GM10266 (cell line): ENCODE data around the gene KBTBD2.
"Not testable (repeated sequence)": the region's sequence is repeated elsewhere in the genome, so short reads cannot be mapped to it uniquely, and the experiment has no call there.

Experiments
- DNase-seq: peaks from one replicate; pipeline ENCODE4 v3.0.0; 2012; ENCODE audit errors: extremely low spot score
- TF ChIP-seq, protein P1 (sequence below): IDR thresholded peaks from 2 replicates; pipeline ENCODE4 v1.5.1; 2012; ENCODE audit warnings: mild to moderate bottlenecking, low read depth; ENCODE audit not compliant: control insufficient read depth, insufficient read depth; ENCODE audit errors: missing control alignments

KBTBD2 gene

DNA sequence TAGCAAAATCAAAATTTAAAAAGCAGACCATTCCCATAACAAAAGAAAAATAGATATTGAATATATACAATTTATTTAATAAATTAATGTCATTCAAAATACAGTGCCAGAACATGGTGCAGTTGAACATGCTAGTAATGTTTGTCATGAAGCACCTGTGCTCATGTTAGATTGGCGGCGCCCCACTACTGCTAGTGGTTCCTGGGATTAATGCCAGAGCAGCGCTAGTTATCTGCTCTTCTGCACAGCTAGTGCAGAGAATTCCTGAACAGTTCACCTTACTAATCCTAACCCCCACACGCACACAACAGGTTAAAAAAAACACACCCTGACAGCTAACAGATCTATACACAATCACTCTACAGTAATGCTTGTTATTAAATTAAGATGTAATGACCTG lies 23.4 kb downstream of the KBTBD2 start:
- DNase-seq: no peak
- TF ChIP-seq, protein P1, sequence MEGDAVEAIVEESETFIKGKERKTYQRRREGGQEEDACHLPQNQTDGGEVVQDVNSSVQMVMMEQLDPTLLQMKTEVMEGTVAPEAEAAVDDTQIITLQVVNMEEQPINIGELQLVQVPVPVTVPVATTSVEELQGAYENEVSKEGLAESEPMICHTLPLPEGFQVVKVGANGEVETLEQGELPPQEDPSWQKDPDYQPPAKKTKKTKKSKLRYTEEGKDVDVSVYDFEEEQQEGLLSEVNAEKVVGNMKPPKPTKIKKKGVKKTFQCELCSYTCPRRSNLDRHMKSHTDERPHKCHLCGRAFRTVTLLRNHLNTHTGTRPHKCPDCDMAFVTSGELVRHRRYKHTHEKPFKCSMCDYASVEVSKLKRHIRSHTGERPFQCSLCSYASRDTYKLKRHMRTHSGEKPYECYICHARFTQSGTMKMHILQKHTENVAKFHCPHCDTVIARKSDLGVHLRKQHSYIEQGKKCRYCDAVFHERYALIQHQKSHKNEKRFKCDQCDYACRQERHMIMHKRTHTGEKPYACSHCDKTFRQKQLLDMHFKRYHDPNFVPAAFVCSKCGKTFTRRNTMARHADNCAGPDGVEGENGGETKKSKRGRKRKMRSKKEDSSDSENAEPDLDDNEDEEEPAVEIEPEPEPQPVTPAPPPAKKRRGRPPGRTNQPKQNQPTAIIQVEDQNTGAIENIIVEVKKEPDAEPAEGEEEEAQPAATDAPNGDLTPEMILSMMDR: no peak

DNA sequence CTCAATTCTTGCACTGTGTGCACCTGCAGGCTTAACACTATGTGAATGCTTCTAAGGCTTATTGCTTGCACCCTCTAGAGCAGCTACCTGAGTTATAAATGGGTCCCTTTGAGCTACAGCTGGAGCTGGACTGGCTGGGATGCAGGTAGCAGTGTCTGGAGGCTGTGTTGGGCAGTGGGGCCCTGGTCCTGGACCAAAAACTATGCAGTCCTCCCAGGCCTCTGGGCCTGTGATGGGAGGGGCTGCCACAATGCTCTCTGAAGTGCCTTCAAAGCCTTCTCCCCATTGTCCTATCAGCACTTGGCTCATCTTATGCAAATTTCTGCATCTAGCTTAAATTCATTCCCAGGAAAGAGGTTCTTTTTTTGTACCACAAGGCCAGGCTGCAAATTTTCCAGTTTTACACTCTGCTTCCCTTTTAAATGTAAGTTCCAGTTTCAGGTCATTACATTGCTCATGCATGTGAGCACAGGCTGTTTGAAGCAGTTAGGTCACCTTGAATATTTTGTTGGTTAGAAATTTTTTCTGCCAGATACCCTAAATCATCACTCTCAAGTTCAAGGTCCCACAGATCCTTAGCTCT lies 26.0 kb downstream of the KBTBD2 start:
- DNase-seq: no peak
- TF ChIP-seq, protein P1: no peak

DNA sequence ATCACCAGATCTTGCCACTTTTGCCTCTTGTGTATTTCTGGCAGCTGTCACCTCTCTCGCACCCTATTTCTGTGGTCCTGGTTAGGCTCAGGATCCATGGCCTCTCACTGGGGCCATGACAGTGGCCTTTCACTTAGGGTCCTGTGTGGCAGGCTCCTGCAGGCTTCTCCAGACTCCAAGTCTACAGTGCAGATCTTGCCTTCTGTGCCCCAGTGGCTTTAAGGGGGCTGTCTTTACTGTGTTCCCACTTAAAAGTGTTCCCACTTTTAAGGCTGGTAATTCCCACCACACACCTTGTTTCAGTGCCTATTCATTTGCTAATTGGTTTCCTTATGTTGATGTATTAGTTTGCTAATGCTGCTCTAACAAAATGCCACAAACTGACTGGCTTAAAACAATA lies 27.7 kb downstream of the KBTBD2 start:
- DNase-seq: not testable (repeated sequence)

DNA sequence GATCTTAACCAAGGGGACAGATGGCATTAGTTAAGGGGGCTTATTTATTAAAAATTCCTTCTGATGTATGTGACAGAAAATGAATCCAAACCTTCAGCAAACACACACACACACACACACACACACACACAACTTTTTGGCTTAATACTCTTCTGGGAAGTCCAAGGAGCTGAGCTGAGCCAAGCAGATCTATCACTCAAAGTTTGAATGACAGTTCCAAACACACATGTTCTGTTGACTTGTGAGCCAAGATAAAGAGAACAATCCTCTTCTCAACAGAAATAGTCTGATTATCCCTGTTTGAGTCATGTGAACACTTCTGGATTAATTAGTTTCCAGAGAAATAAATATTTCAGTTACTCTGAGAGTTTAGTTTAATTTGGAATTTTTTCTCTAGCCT lies 31.5 kb downstream of the KBTBD2 start:
- TF ChIP-seq, protein P1: no peak
- DNase-seq: no peak

DNA sequence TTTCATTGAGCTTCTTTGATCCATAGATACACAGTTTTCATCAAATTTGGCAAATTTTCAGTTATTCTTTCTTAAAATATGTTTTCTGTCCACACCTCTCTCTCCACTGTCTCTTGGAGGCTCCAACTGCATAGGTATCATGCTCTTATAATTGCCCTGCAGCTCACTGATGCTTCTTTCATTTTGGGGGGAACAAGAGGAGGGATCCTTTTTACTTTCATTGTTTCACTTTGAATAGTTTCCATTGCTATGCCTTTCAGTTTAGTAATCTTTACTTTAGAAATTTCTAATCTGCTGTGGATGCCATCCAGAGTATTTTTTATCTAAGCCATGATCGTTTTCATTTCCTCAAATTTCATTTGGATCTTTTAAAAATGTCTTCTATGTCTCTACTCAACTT lies 32.9 kb downstream of the KBTBD2 start:
- DNase-seq: no peak
- TF ChIP-seq, protein P1: no peak

DNA sequence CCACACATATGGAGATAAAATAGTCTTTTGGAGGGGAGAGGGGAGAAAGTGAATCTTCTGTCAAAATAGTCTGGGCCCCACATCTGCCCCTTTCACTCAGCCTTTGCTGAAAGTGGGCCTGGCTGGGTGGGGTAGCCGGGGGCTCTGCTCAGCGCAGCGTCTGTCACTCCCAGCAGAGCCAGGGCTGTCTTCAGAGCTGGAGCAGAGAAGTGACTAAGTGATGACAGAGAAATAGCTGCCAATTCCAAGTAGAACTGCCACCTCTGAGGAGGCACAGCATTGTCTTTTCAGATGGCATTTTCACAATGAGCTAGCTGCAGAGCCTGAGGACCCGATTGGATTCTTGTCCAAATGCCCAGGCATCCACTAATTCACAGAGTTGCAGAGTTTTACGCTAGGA lies 34.5 kb downstream of the KBTBD2 start:
- DNase-seq: not testable (repeated sequence)

DNA sequence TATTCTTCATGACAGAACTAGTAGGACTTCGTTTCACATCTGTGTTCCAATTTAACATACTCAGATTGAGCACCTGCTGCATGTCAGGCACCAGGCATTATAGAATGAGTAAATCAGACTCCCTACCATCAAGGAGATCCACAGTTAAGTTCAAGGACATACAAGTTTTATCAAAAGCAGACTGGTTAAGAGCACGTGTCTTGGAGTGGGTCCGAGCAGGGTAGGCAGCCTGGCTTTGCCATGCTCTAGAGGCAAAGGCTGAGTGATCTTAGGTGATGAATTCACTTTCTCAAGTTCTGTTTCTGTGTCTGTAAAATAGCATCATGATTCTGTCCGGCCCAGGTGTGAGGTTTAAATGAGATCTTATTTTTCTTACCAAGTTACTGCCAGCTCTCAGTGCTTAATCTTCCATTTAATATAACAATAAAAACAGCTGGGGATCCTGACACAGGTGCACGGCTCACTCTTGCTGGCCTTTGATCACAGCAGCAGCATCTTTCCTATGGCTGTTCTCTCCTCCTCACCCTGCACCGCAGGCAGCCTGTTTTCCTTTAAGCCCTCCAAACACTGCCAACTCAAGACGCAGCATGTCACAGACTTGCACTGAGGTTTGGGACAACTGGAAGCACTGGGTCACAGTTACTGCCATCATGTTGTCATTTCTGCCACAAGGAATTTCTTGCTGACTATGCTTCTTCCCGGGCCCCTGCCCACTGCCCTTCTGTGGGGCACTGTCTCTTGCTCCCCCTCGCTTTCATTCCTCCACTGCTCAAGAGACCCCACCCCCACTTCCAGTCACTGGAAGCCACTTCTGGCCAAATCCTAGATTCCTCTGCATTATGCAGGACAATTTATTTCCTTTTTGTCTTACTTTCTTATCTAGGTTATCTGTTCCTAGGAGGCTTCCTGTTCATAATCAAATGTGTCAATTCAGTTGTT lies 35.5 kb downstream of the KBTBD2 start:
- not testable (repeated sequence) for DNase-seq

DNA sequence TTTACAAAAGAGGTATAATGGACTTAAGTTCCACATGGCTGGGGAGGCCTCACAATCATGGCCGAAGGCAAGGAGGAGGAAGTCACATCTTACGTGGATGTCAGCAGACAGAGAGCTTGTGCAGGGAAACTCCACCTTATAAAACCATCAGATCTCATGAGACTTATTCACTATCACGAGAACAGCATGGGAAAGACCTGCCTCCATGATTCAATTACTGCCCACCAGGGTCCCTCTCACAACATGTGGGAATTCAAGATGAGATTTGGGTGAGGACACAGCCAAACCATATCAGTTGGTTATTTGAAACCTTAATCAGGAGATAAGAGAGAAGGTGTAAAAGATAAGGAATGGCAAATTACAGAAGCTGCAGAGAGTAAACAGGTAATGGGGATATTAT lies 40.9 kb downstream of the KBTBD2 start:
- not testable (repeated sequence) for DNase-seq

DNA sequence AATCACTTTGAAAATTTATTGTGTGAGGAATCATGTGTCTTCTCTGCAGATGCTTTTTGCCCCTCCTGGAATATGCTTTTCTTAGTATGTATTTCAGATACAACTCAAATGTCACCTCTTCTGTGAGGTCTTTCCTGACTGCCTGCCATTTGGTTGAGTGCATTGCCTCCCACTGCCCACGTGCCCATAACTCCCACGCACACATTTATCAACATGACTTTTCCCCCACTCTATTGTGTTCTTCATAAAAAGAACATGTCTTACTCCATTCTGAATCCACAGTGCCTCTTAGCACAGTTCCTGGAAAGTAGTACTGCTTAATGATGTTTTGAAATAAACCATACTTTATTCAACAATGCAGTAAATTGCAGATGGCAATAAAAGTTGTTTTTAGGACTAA lies 42.9 kb downstream of the KBTBD2 start:
- not testable (repeated sequence) for DNase-seq

DNA sequence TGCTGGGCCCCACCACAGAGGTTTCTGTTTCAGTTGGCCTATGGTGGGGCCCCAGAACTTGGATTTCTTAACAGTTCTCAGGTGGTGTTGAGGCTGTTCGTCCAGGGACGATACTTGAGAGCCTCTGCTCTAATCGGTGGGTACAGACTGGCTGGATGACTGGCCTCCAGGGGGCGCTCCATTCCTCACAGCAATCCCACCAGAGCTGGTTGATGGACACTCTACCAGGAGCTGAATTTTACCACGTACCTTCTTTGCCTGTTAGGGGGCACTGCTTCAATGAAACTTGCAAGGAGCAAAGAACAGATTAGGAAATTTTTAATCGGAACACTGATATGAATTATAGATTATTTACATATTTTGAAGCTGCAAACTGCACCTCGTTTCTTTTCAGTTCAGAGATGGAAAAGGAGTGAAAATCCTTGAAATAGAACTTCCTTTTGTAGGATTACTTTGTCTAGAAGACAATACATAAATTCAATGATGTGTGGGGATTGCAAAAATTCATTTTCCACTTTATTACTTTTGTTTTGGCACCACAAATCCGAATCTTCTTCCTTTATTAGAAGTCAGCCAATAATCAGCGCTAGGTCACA lies 44.8 kb downstream of the KBTBD2 start:
- peak; percentile 25 for DNase-seq
- TF ChIP-seq, protein P1: peak; percentile 67

DNA sequence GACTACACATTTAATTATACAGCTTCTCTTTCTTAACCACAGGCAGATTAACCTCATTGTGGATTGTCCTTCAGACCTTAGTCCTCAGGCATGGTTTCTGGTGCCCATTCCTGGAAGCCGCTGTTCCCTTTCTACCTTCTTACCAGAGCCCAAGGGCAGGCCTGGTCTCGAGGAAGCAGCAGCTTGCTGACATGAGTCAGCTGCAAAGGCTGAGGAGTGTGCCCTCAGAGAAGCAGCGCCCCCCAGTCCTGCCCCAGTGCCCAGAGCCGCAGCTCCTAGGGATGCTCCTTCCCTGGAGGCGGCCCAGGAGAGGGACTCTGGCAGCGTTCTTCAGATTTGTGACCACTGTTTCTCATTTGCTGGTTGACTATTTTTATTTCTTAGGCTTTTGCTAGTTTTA lies 46.8 kb downstream of the KBTBD2 start:
- DNase-seq: not testable (repeated sequence)

DNA sequence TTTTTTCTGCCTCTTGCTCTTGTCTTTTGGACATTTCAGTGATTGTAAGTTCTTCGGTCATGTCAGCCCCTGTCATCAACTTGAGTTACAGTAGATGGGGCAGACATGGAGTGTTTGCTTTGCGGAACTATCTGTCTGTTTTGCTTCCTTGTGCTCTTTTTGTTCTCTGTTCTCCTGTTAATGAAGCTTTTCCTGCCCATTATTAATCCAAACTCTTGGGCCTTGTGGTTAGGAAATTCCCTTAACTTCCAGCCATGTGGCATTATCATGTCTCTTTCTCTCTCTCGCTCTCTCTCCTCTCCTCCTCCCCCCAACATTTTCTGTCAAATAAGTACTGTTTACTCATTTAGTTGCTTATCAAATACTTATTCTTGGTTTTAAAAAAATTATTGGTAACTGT lies 47.8 kb downstream of the KBTBD2 start:
- DNase-seq: not testable (repeated sequence)

DNA sequence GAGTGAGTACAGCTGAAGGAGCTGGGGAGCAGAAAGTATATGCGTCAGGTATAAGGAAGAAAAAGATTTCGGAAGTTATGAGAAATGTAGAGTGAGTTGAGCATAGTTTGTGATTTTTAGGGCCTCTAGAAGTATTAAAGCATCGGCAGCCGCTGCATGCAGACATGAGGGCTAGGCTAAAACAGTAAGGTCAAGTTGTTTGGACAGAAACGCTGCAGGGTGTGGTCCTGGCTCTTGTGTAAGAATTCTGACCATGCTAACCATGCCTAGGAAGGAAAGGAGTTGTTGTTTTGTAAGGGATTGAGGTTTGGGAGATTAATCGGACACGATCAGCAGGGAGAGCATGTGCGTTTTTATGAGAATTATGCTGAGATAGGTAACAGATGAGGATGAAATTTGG lies 51.7 kb downstream of the KBTBD2 start:
- not testable (repeated sequence) for DNase-seq
